Panc1 (cell line): ENCODE results near the gene PFDN4. TPM values are rescaled to one million over a fixed set of nuclear protein-coding genes. Genes with fewer than 3 reads are reported as not detected.

Experiments
- ATAC-seq: fragments of 200-7000 bp; cut with Tn5 transposase; 2 replicates; pipeline ENCODE4 v1.9.1; 2020; ENCODE audit warnings: mild to moderate bottlenecking, moderate library complexity
- BruUV-seq: library from RNA; stranded (reverse); fragments of 400-500 nt; replicated peaks from 2 replicates; lab custom pipeline; 2021; lab: Mats Ljungman, UMichigan
- CTCF ChIA-PET: fragments of 300-600 bp; sonication (Branson Sonifier 250); formaldehyde crosslinking; loops from one replicate; lab custom pipeline; 2022; ENCODE audit warnings: antibody characterized with exemption; lab: Charles Lee
- POLR2A ChIA-PET: fragments of 300-600 bp; sonication (Branson Sonifier 250); formaldehyde crosslinking; loops from one replicate; lab custom pipeline; 2022; ENCODE audit warnings: antibody characterized with exemption; lab: Charles Lee
- DNase-seq: peaks from one replicate; pipeline ENCODE4 v3.0.0-alpha.2; 2010; ENCODE audit warnings: low read depth, low spot score
- H3K27ac ChIP-seq: 2 replicates; pipeline ENCODE4 v1.5.1; 2011; ENCODE audit warnings: mild to moderate bottlenecking, low read length, inconsistent platforms
- H3K27me3 ChIP-seq: fragments of 200-500 bp; sonication (Bioruptor generic); 2 replicates; pipeline ENCODE4 v1.6.0; 2014; ENCODE audit warnings: low read length, inconsistent platforms; ENCODE audit not compliant: control insufficient read depth, insufficient read depth
- H3K36me3 ChIP-seq: fragments of 200-500 bp; sonication (Bioruptor generic); 2 replicates; pipeline ENCODE4 v1.5.1; 2014; ENCODE audit warnings: inconsistent platforms, mild to moderate bottlenecking, low read length, moderate library complexity; ENCODE audit not compliant: control insufficient read depth, insufficient read depth
- H3K4me1 ChIP-seq: 2 replicates; pipeline ENCODE4 v1.5.1; 2011; ENCODE audit warnings: inconsistent platforms, mild to moderate bottlenecking, low read length, moderate library complexity; ENCODE audit not compliant: control insufficient read depth, insufficient read depth
- H3K4me3 ChIP-seq, 2 experiments: 2 replicates each; pipeline ENCODE4 v1.5.1; 2011 to 2012; ENCODE audit warnings: low read depth in 2 of 2, low read length in 2 of 2, mild to moderate bottlenecking in 2 of 2, inconsistent platforms in 1 of 2, moderate library complexity in 1 of 2
- H3K9me3 ChIP-seq: fragments of 200-500 bp; sonication (Bioruptor generic); 2 replicates; pipeline ENCODE4 v1.5.1; 2014; ENCODE audit warnings: low read depth, mild to moderate bottlenecking, inconsistent platforms, low read length, moderate library complexity; ENCODE audit not compliant: control insufficient read depth, insufficient read depth
- POLR2AphosphoS5 ChIP-seq: IDR thresholded peaks from 2 replicates; pipeline ENCODE4 v1.6.1; 2012; ENCODE audit warnings: mild to moderate bottlenecking, low read depth, low read length, moderate library complexity
- SIN3A ChIP-seq: IDR thresholded peaks from 2 replicates; pipeline ENCODE4 v1.6.1; 2012; ENCODE audit warnings: low read depth, mild to moderate bottlenecking, low read length, moderate library complexity, borderline replicate concordance; ENCODE audit not compliant: insufficient read depth
- TCF7L2 ChIP-seq: IDR thresholded peaks from 2 replicates; pipeline ENCODE4 v1.6.1; 2011; ENCODE audit warnings: mild to moderate bottlenecking, low read depth, low read length, inconsistent platforms
- in situ Hi-C: cut with HindIII; loops from 2 replicates; pipeline ENCODE4 v1.10.0; 2016; ENCODE audit warnings: low sequenced_read_pairs, low pct_unique_long_range_greater_than_20kb
- intact Hi-C: fragments of 100-400 bp; cut with micrococcal nuclease; formaldehyde crosslinking; loops from one replicate; pipeline ENCODE4 v1.10.0; 2022; ENCODE audit not compliant: unreplicated experiment
- total RNA-seq: library from RNA; stranded (reverse); gene quantifications from one replicate; pipeline ENCODE4 v1.2.1, GENCODE V29; 2021; ENCODE audit not compliant: unreplicated experiment
- TF ChIP-seq, protein P1 (sequence below), 2 experiments: IDR thresholded peaks; 2 replicates each; pipeline ENCODE4 v1.6.1; 2011 to 2012; ENCODE audit warnings: low read depth in 2 of 2, control low read depth in 1 of 2, low read length in 1 of 2, mild to moderate bottlenecking in 1 of 2, moderate library complexity in 1 of 2; ENCODE audit not compliant: insufficient read depth in 1 of 2
- TF ChIP-seq, protein P2 (sequence below): fragments of 450-650 bp; IDR thresholded peaks from 2 replicates; pipeline ENCODE4 v1.5.1; 2017; ENCODE audit warnings: mild to moderate bottlenecking

The PFDN4 gene
- total RNA-seq, 1 experiment from 2014 or later, result 48.2 TPM

DNA sequence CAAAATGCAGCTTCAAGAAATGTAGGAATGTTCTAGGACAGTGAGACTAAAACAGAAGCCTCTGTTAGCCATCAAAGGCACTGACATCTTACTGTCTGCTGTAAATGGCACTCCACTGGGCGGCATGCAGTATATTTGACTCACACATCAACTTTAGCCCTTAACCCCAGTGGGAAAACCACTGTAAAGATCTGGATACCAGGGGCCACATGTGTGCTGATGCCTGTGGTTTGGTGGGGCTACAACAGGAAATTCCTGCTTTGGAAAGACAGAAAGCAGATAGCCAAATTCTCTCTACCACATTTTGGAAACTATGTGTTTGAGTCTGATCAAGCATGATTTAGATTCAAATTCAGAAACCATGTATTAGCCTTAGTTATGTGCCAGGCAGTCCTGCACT lies 4.3 kb downstream of the PFDN4 start:
- CTCF ChIA-PET, result no interaction called here
- in situ Hi-C loops, result no loop called here
- no TSS peak for BruUV-seq

DNA sequence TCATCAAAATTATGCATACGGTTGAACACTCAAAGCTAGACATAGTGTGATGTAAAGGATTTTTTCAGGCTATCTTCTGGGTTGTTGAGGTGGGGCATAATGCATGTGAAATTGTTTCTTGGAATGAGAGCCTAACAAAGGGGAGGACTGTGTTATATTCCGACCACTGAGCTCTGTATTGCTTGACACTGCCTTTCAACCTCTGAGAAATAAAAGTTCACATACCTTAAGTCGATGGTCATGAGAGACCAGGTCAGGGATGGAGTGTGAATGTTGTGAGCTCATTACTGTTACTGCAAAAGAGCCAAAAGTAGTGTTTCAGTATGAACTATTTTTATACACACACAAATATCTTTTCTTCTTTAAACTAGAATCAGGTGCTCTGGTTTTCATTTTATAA lies 5.0 kb downstream of the PFDN4 start:
- ATAC-seq (no peak), DNase-seq (no peak)
- in situ Hi-C loops, result no loop called here
- Histone ChIP-seq H3K4me3 (no peak overlapping the region), H3K36me3 (peaks cover 6% of the 10 kb centered on the region), H3K9me3 (no peaks in the 10 kb centered on the region), H3K27ac (no peak overlapping the region), H3K27me3 (no peaks in the 10 kb centered on the region), H3K4me1 (peaks cover 10% of the 10 kb centered on the region)
- intact Hi-C loops, result no loop called here
- ChIA-PET POLR2A (interaction anchor here (0.7 kb wide), 1 partner anchor 40 kb away, joined by 3 read pairs; no protein-coding TSS in a partner anchor), CTCF (no interaction called here)
- no TSS peak for BruUV-seq
- TF ChIP-seq, protein P1, sequence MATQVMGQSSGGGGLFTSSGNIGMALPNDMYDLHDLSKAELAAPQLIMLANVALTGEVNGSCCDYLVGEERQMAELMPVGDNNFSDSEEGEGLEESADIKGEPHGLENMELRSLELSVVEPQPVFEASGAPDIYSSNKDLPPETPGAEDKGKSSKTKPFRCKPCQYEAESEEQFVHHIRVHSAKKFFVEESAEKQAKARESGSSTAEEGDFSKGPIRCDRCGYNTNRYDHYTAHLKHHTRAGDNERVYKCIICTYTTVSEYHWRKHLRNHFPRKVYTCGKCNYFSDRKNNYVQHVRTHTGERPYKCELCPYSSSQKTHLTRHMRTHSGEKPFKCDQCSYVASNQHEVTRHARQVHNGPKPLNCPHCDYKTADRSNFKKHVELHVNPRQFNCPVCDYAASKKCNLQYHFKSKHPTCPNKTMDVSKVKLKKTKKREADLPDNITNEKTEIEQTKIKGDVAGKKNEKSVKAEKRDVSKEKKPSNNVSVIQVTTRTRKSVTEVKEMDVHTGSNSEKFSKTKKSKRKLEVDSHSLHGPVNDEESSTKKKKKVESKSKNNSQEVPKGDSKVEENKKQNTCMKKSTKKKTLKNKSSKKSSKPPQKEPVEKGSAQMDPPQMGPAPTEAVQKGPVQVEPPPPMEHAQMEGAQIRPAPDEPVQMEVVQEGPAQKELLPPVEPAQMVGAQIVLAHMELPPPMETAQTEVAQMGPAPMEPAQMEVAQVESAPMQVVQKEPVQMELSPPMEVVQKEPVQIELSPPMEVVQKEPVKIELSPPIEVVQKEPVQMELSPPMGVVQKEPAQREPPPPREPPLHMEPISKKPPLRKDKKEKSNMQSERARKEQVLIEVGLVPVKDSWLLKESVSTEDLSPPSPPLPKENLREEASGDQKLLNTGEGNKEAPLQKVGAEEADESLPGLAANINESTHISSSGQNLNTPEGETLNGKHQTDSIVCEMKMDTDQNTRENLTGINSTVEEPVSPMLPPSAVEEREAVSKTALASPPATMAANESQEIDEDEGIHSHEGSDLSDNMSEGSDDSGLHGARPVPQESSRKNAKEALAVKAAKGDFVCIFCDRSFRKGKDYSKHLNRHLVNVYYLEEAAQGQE (IDR thresholded peaks at IDR 0.05; ENCODE audit: insufficient read depth in 1 of 2, low read depth in 2 of 2, low read length in 1 of 2), result no peak
- TF ChIP-seq SIN3A, result no peak

More for the DNA sequence above, 4.3 kb downstream of the PFDN4 start:
- Histone ChIP-seq H3K27me3 (no peaks in the 10 kb centered on the region), H3K27ac (no peak overlapping the region), H3K36me3 (peaks cover 6% of the 10 kb centered on the region), H3K4me1 (peaks cover 10% of the 10 kb centered on the region), H3K4me3 (no peak overlapping the region), H3K9me3 (no peaks in the 10 kb centered on the region)
- no peak for ATAC-seq
- DNase-seq, result no peak
- POLR2A ChIA-PET, result no interaction called here
- intact Hi-C loops, result no loop called here
- TF ChIP-seq, protein P2, sequence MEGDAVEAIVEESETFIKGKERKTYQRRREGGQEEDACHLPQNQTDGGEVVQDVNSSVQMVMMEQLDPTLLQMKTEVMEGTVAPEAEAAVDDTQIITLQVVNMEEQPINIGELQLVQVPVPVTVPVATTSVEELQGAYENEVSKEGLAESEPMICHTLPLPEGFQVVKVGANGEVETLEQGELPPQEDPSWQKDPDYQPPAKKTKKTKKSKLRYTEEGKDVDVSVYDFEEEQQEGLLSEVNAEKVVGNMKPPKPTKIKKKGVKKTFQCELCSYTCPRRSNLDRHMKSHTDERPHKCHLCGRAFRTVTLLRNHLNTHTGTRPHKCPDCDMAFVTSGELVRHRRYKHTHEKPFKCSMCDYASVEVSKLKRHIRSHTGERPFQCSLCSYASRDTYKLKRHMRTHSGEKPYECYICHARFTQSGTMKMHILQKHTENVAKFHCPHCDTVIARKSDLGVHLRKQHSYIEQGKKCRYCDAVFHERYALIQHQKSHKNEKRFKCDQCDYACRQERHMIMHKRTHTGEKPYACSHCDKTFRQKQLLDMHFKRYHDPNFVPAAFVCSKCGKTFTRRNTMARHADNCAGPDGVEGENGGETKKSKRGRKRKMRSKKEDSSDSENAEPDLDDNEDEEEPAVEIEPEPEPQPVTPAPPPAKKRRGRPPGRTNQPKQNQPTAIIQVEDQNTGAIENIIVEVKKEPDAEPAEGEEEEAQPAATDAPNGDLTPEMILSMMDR, result no peak
- TF ChIP-seq POLR2AphosphoS5, result no peak
- TF ChIP-seq SIN3A, result no peak
- TF ChIP-seq TCF7L2, result no peak
- TF ChIP-seq, protein P1 (IDR thresholded peaks at IDR 0.05; ENCODE audit: insufficient read depth in 1 of 2, low read depth in 2 of 2, low read length in 1 of 2), result no peak
